GM23338 (cell line): ENCODE data around the gene XPC. TPM values are rescaled to one million over a fixed set of nuclear protein-coding genes. Genes with fewer than 3 reads are reported as not detected.
"Not testable (repeated sequence)": the region's sequence is repeated elsewhere in the genome, so short reads cannot be mapped to it uniquely, and the experiment has no call there.

ENCODE experiments used
- ATAC-seq: fragments of 200-7000 bp; cut with Tn5 transposase; 3 replicates; pipeline ENCODE4 v1.9.1; 2020
- DNase-seq: peaks from one replicate; pipeline ENCODE4 v3.0.0-alpha.2; 2015; ENCODE audit warnings: low spot score
- H2AFZ ChIP-seq: fragments of 200-600 bp; sonication (generic); 2 replicates; pipeline ENCODE4 v1.8.0; 2016; ENCODE audit warnings: antibody characterized with exemption, mild to moderate bottlenecking, moderate library complexity
- H3F3A ChIP-seq: fragments of 200-600 bp; sonication (generic); replicated peaks from 2 replicates; pipeline ENCODE4 v1.8.0; 2017; ENCODE audit warnings: antibody characterized with exemption, mixed run types, low read depth
- H3K27ac ChIP-seq: fragments of 200-600 bp; sonication (generic); 2 replicates; pipeline ENCODE4 v1.6.1; 2016; ENCODE audit warnings: low read depth
- H3K27me3 ChIP-seq: fragments of 200-600 bp; sonication (generic); 2 replicates; pipeline ENCODE4 v1.8.0; 2016; ENCODE audit warnings: mild to moderate bottlenecking, mixed run types, moderate library complexity; ENCODE audit not compliant: insufficient read depth
- H3K36me3 ChIP-seq: fragments of 200-600 bp; sonication (generic); 2 replicates; pipeline ENCODE4 v1.8.0; 2016; ENCODE audit warnings: mild to moderate bottlenecking; ENCODE audit not compliant: insufficient read depth
- H3K4me1 ChIP-seq: fragments of 200-600 bp; sonication (generic); 2 replicates; pipeline ENCODE4 v1.8.0; 2016; ENCODE audit warnings: mild to moderate bottlenecking, moderate library complexity; ENCODE audit not compliant: insufficient read depth
- H3K4me2 ChIP-seq: fragments of 200-600 bp; sonication (generic); 2 replicates; pipeline ENCODE4 v1.7.1; 2017; ENCODE audit warnings: mixed run types
- H3K4me3 ChIP-seq: fragments of 200-600 bp; sonication (generic); 2 replicates; pipeline ENCODE4 v1.6.1; 2016; ENCODE audit warnings: mixed run types
- H3K79me2 ChIP-seq: fragments of 200-600 bp; sonication (generic); replicated peaks from 2 replicates; pipeline ENCODE4 v1.8.0; 2017; ENCODE audit warnings: mild to moderate bottlenecking; ENCODE audit not compliant: insufficient read depth
- H3K9me2 ChIP-seq: fragments of 200-600 bp; sonication (generic); 2 replicates; pipeline ENCODE4 v1.8.0; 2017; ENCODE audit not compliant: insufficient read depth
- H4K20me1 ChIP-seq: fragments of 200-600 bp; sonication (generic); replicated peaks from 2 replicates; pipeline ENCODE4 v1.8.0; 2017; ENCODE audit warnings: mild to moderate bottlenecking; ENCODE audit not compliant: insufficient read depth
- H3K27ac Mint-ChIP-seq: 2 replicates; pipeline ENCODE4 v1.8.0; 2020; ENCODE audit warnings: inconsistent platforms, mild to moderate bottlenecking, moderate library complexity, mixed read lengths
- H3K27me3 Mint-ChIP-seq: 3 replicates; pipeline ENCODE4 v1.8.0; 2022; ENCODE audit warnings: low read depth, mild to moderate bottlenecking, moderate library complexity, mixed read lengths, inconsistent platforms; ENCODE audit not compliant: insufficient read depth, poor library complexity
- H3K36me3 Mint-ChIP-seq: 3 replicates; pipeline ENCODE4 v1.8.0; 2021; ENCODE audit warnings: low read depth, mild to moderate bottlenecking, inconsistent platforms, moderate library complexity, mixed read lengths
- H3K4me1 Mint-ChIP-seq: 3 replicates; pipeline ENCODE4 v1.8.0; 2020; ENCODE audit warnings: mild to moderate bottlenecking, inconsistent platforms, mixed read lengths
- H3K4me3 Mint-ChIP-seq: 3 replicates; pipeline ENCODE4 v1.8.0; 2021; ENCODE audit warnings: moderate library complexity, mild to moderate bottlenecking, inconsistent platforms, mixed read lengths
- H3K9me3 Mint-ChIP-seq: 3 replicates; pipeline ENCODE4 v1.8.0; 2020; ENCODE audit warnings: moderate library complexity, mild to moderate bottlenecking, inconsistent platforms, mixed read lengths
- EZH2phosphoT487 ChIP-seq: fragments of 200-600 bp; sonication (generic); IDR thresholded peaks from one replicate; pipeline ENCODE4 v1.8.1; 2018; ENCODE audit warnings: antibody characterized with exemption; ENCODE audit not compliant: unreplicated experiment
- REST ChIP-seq: IDR thresholded peaks from one replicate; pipeline ENCODE4 v1.6.1; 2018; ENCODE audit warnings: antibody characterized with exemption; ENCODE audit not compliant: unreplicated experiment
- ZNF331 ChIP-seq: fragments of 250-450 bp; sonication (Bioruptor Pico); IDR thresholded peaks from 2 replicates; pipeline ENCODE4 v1.5.0; 2020; ENCODE audit warnings: low read depth, mild to moderate bottlenecking, moderate library complexity
- ZNF462 ChIP-seq: fragments of 250-450 bp; sonication (Bioruptor Pico); IDR thresholded peaks from 2 replicates; pipeline ENCODE4 v1.5.0; 2020; ENCODE audit warnings: mild to moderate bottlenecking, moderate library complexity
- polyA plus RNA-seq: library from polyadenylated mRNA; unstranded; fragments of >200 nt; fragmentation: Nextera tagmentation; extraction: Ambion mirVana; gene quantifications from 2 replicates; pipeline ENCODE4 v1.2.1, GENCODE V29; 2016
- total RNA-seq: library from RNA; depleted of rRNA; stranded (reverse); fragments of >200 nt; shearing (Covaris generic); gene quantifications from 2 replicates; pipeline ENCODE4 v1.2.3, GENCODE V29; 2014

XPC gene
- total and polyA plus RNA-seq, 2 experiments from 2014 or later = 34.9 to 41.5 TPM

GRCh38 chr3:14121859-14122258 is 56.5 kb downstream of the XPC start:
- Histone ChIP-seq H3K36me3 (no peaks in the 10 kb centered on the region), H3K4me3 (no peak overlapping the region), H3K27ac (no peak overlapping the region), H3K79me2 (peaks cover 43% of the 10 kb centered on the region), H3K4me1 (peaks cover 24% of the 10 kb centered on the region), H3K9me2 (no peaks in the 10 kb centered on the region), H3K4me2 (no peak overlapping the region), H3K27me3 (no peaks in the 10 kb centered on the region), H2AFZ (no peak overlapping the region), H4K20me1 (peaks cover 12% of the 10 kb centered on the region), H3F3A (no peaks in the 10 kb centered on the region)
- Mint-ChIP-seq H3K36me3 (peaks cover 30% of the 10 kb centered on the region), H3K4me1 (peaks cover 44% of the 10 kb centered on the region), H3K9me3 (peaks cover 9% of the 10 kb centered on the region), H3K27ac (no peak overlapping the region), H3K4me3 (peak overlapping the region; percentile 30; the same call in 1 of the 3 replicates), H3K27me3 (peaks cover 22% of the 10 kb centered on the region)
- ATAC-seq (no peak), DNase-seq (peak; percentile 16)
- TF ChIP-seq REST (no peak), ZNF331 (no peak), EZH2phosphoT487 (no peak), ZNF462 (CRISPR knock-in tag) (peak; percentile 56; the same call in 1 of the 2 replicates)

GRCh38 chr3:14120921-14121448 is 57.4 kb downstream of the XPC start:
- H3F3A ChIP-seq, H2AFZ ChIP-seq, H3K27me3 ChIP-seq, H3K9me3 Mint-ChIP-seq, ATAC-seq, H3K27ac Mint-ChIP-seq, H3K27ac ChIP-seq, H3K4me2 ChIP-seq, H3K4me3 ChIP-seq, H3K36me3 ChIP-seq, DNase-seq, H4K20me1 ChIP-seq, H3K9me2 ChIP-seq, H3K4me3 Mint-ChIP-seq: not testable (repeated sequence)
- Mint-ChIP-seq H3K4me1 (peaks cover 39% of the 10 kb centered on the region), H3K36me3 (peaks cover 30% of the 10 kb centered on the region), H3K27me3 (peaks cover 21% of the 10 kb centered on the region)
- peaks cover 17% of the 10 kb centered on the region for H3K4me1 ChIP-seq
- H3K79me2 ChIP-seq = peaks cover 34% of the 10 kb centered on the region
